NCI-H1930 (cell line): Measurements from ENCODE around the gene MRGPRX4.
A peak's percentile ranks its signal among the peaks of the same experiment; 100 is the strongest.
"Not testable (repeated sequence)": the region's sequence is repeated elsewhere in the genome, so short reads cannot be mapped to it uniquely, and the experiment has no call there.

ENCODE experiments used
- DNase-seq, 2 experiments: peaks; one replicate each; lab custom pipeline; 2025; lab: John Stamatoyannopoulos, UW

Gene MRGPRX4

GRCh38 chr11:18172666-18173065, at the start of gene MRGPRX4:
TSS of gene MRGPRX4 (plus strand) at chr11:18172837. CDS start at chr11:18173257, 420 bp downstream.
- DNase-seq = no peak

- not testable (repeated sequence) for DNase-seq
Measured at GRCh38 chr11:18131115-18131514, 41.5 kb upstream of the MRGPRX4 start.

- DNase-seq = no peak
Measured at GRCh38 chr11:18132341-18132740, 40.3 kb upstream of the MRGPRX4 start, which contains the start of gene MRGPRX3. TSS of gene MRGPRX3 (plus strand) at chr11:18132571. CDS start at chr11:18137203, 4,632 bp downstream.

DNA sequence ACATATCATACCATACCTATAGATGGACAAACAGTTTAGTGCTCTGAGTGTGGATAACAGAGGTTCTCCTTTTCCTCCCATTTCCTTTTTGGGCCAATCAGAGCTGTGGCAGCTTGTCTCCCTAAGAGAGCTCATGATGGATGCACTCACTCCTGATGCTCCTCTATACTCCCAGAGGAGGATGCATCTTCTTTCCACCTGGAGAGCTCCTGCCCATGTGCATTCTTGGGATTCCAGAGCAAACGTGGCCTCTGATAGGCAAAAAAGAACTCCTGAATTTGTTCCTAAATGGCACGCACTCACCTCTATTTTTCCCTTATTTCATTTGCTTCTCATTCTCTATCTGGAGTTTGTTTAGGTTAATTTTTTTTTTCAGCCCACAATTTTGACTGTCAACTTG, 37.3 kb upstream of the MRGPRX4 start:
- no peak for DNase-seq

DNA sequence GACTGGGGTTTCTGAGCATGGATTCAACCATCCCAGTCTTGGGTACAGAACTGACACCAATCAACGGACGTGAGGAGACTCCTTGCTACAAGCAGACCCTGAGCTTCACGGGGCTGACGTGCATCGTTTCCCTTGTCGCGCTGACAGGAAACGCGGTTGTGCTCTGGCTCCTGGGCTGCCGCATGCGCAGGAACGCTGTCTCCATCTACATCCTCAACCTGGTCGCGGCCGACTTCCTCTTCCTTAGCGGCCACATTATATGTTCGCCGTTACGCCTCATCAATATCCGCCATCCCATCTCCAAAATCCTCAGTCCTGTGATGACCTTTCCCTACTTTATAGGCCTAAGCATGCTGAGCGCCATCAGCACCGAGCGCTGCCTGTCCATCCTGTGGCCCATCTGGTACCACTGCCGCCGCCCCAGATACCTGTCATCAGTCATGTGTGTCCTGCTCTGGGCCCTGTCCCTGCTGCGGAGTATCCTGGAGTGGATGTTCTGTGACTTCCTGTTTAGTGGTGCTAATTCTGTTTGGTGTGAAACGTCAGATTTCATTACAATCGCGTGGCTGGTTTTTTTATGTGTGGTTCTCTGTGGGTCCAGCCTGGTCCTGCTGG, 35.3 kb upstream of the MRGPRX4 start:
- no peak for DNase-seq

DNA sequence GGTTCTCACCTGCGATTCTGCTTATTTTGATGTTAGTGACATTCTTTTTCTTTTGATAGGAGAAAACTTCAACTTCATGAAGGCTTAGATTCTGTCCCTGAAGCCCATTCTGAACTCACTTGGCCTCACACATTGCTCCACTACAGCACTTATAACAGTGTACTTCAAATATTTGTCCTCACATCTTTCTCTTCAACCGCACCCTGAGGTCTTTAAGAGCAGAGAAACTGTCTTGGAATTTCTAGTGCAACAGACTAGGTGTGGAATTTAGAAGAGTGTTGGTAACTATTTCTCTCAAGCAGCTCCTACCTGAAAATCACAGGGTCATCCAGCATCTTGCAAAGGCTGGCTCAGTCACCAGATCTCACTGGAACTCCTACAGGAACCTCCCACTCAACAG, 32.5 kb upstream of the MRGPRX4 start:
- no peak for DNase-seq

- DNase-seq = no peak
Measured at GRCh38 chr11:18144243-18144642, 28.4 kb upstream of the MRGPRX4 start.

DNA sequence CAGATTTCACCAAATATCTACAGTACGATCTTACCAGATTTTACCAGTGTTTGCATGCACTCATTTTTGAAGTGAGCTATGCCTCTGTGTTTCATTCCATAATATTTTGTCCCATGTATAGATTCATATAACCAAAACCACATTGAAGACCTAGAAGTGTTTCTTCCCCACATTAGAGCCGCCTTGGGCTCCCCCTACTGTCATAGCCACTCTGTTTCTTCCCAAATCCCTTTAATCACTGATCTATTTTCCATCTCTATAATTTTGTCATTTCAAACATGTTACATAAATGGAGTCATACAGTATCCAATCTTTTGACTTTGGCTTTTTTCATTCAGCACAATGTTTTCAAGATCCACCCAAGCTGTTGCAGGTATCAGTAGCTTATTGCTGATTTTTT, 27.6 kb upstream of the MRGPRX4 start:
- DNase-seq = no peak

- no peak for DNase-seq
Measured at GRCh38 chr11:18145837-18146236, 26.8 kb upstream of the MRGPRX4 start.

- DNase-seq = no peak
Measured at GRCh38 chr11:18151581-18151980, 21.1 kb upstream of the MRGPRX4 start.

DNA sequence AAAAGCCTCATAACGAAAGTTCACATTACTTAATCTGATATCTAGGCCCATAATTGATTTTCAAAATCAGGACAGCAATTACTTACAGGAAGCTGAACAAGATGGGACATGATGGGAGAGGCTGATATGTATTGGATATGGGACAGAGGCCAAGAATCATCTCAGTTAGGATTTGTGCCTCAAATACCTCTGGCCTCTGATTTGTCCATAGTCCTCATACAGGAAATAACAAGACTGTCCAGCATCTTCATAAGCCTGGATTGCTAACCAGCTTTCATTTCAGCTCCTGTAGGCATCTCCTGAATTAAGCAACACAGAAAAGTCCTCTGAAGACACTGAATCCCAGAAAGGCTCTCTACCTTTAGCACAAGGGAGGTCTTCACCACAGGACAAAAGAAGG, 4.3 kb upstream of the MRGPRX4 start:
- DNase-seq = no peak

GRCh38 chr11:18171377-18172000, 1.1 kb upstream of the MRGPRX4 start:
- DNase-seq = peak; percentile 9 to 11

DNA sequence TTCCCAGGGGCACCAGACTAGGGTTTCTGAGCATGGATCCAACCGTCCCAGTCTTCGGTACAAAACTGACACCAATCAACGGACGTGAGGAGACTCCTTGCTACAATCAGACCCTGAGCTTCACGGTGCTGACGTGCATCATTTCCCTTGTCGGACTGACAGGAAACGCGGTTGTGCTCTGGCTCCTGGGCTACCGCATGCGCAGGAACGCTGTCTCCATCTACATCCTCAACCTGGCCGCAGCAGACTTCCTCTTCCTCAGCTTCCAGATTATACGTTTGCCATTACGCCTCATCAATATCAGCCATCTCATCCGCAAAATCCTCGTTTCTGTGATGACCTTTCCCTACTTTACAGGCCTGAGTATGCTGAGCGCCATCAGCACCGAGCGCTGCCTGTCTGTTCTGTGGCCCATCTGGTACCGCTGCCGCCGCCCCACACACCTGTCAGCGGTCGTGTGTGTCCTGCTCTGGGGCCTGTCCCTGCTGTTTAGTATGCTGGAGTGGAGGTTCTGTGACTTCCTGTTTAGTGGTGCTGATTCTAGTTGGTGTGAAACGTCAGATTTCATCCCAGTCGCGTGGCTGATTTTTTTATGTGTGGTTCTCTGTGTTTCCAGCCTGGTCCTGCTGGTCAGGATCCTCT, 709 bp downstream of the MRGPRX4 start:
- no peak for DNase-seq

- DNase-seq = no peak
Measured at GRCh38 chr11:18188796-18189195, 16.2 kb downstream of the MRGPRX4 start.

- not testable (repeated sequence) for DNase-seq
Measured at GRCh38 chr11:18189476-18190245, 17.0 kb downstream of the MRGPRX4 start.

DNA sequence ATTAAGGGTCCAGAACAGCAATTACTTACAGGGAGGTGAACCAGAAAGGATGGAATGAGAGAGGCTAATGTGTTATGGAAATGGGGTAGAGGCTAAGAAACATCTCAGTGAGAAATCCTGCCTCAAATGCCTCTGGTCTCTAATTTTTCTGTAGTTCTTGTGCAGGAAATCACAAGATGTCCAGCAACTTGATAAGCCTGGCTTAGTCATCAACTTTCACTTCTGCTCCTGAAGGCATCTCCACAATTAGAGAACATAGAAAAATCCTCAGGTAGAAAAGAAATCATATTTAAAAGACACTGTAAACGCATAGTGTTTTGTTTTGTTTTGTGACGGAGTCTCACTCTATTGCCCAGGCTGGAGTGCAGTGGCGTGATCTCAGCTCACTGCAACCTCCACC, 18.7 kb downstream of the MRGPRX4 start:
- DNase-seq = no peak

GRCh38 chr11:18193010-18193409, 20.4 kb downstream of the MRGPRX4 start:
- DNase-seq = no peak

DNA sequence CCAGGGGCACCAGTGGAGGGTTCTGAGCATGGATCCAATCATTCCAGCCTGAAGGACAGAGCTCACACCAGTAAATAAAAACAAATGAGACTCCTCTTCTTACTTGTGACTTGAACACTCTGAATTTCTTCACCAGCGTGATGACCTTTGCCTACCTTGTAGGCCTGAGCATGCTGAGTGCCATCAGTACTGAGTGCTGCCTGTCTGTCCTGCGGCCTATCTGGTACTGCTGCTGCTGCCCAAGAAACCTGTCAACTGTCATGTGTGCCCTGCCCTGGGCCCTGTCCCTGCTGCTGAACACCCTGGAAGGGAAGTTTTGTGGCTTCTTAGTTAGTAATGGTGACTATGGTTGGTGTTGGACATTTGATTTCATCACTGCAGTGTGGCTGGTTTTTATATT, 23.9 kb downstream of the MRGPRX4 start:
- DNase-seq = no peak

DNA sequence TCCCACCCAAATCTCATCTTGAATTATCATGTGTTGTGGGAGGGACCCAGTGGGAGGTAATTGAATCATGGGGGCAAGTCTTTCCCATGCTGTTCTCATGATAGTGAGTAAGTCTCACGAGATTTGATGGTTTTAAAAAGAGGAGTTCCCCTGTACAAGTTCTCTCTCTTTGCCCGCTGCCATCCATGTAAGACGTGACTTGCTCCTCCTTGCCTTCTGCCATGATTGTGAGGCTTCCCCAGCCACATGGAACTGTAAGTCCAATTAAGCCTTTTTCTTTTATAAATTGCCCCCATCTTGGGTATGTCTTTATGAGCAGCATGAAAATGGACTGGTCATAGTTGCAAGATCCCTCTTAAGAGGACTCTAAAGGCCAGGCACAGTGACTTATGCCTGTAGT, 25.1 kb downstream of the MRGPRX4 start:
- DNase-seq = not testable (repeated sequence)

GRCh38 chr11:18203723-18204122, 31.1 kb downstream of the MRGPRX4 start:
- DNase-seq = peak in 1 of 2 experiments; percentile 13

DNA sequence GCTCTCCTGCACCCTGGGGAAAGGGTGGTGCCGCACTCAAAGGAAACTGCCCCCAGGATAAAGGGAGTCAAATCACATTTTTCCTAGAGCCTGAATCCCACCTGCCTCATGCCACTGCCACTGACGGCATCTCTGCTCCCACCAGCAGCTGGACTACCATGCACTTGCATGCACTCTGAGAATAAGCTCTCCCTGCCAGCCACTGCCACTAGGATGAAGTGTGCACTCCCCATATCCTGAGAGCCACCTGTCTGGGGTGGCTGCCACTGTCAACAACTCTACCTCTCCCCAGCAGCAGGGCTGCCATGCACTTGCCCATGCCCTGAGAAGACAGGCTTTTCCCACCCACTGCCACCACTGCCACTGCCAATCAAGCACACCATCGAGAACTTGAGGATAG, 31.6 kb downstream of the MRGPRX4 start:
- no peak for DNase-seq

DNA sequence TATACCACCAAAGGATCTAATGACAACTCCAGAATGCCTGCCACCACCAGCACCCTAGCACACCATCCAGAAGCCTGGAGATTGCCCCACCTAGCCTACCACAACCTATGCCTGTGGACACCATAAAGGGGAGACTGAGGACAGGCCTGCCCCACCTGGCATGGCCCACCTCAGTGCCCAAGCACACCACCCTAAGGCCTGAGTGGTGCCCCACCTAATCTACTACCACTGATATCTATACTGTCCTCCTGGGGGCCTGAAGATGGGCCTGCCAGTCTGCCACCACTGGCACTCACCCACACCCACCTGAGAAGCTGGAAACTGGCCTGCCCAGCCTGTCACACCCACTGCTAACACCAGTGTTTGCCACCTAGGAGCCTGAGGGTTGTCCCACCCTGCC, 32.1 kb downstream of the MRGPRX4 start:
- DNase-seq = no peak

DNA sequence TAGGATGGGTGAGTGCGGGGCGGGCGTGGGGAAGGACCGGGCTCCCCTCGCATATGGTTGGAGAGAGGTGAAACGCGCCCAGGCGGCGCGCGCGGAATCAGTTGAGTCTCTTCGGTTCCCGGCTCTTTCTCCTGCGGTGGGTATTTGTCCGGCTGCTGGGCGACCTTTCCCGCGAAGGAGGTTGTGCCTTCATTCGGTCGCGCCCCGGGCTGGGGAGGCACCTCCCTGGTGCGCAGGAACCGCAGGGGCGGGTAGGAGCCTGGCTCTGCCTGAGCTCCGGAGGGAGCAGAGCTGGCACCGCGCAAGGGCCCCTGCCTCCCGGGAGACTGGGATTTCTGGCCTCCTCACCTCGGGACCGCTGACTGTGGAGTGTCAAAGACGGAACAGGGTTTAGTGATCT, 36.4 kb downstream of the MRGPRX4 start:
- DNase-seq = no peak
